IMR-90 (cell line): ENCODE results near the gene MARF1. TPM values are rescaled to one million over a fixed set of nuclear protein-coding genes. Genes with fewer than 3 reads are reported as not detected.

Experiments
- ATAC-seq: fragments of 200-7000 bp; cut with Tn5 transposase; 2 replicates; pipeline ENCODE4 v1.9.1; 2020; ENCODE audit warnings: low read depth, mild to moderate bottlenecking, moderate library complexity
- BruUV-seq: library from RNA; stranded (reverse); fragments of 400-500 nt; replicated peaks from 2 replicates; lab custom pipeline; 2021; lab: Mats Ljungman, UMichigan
- CTCF ChIA-PET: fragments of 300-600 bp; formaldehyde crosslinking; extraction: SDS; loops from one replicate; lab custom pipeline; 2021; ENCODE audit warnings: antibody characterized with exemption; lab: Yijun Ruan, JAX
- POLR2A ChIA-PET: fragments of 300-600 bp; sonication (Branson Sonifier 250); formaldehyde crosslinking; loops from one replicate; lab custom pipeline; 2022; ENCODE audit warnings: antibody characterized with exemption; ENCODE audit not compliant: unreplicated experiment; lab: Charles Lee
- DNase-seq: peaks from one replicate; pipeline ENCODE4 v3.0.0; 2013
- H2AFZ ChIP-seq: replicated peaks from 2 replicates; pipeline ENCODE3; 2013; ENCODE audit warnings: low read length, mild to moderate bottlenecking; ENCODE audit not compliant: poor library complexity
- H2AK5ac ChIP-seq: 2 replicates; pipeline ENCODE4 v1.6.1; 2013; ENCODE audit warnings: low read depth, low read length, inconsistent platforms
- H2AK9ac ChIP-seq: replicated peaks from 2 replicates; pipeline ENCODE3; 2013; ENCODE audit warnings: mild to moderate bottlenecking, low read depth, low read length, moderate library complexity; ENCODE audit not compliant: poor library complexity
- H2BK120ac ChIP-seq: 2 replicates; pipeline ENCODE4 v1.6.1; 2013; ENCODE audit warnings: low read depth, low read length, inconsistent platforms
- H2BK15ac ChIP-seq: 3 replicates; pipeline ENCODE4 v1.6.1; 2013; ENCODE audit warnings: low read depth, low read length, inconsistent platforms
- H2BK20ac ChIP-seq: 2 replicates; pipeline ENCODE4 v1.6.1; 2013; ENCODE audit warnings: low read depth, mild to moderate bottlenecking, inconsistent platforms, low read length, moderate library complexity
- H2BK5ac ChIP-seq: 2 replicates; pipeline ENCODE4 v1.6.1; 2013; ENCODE audit warnings: mild to moderate bottlenecking, low read depth, low read length, inconsistent platforms; ENCODE audit not compliant: poor library complexity, severe bottlenecking
- H3K14ac ChIP-seq: replicated peaks from 2 replicates; pipeline ENCODE4 v1.6.1; 2013; ENCODE audit warnings: low read depth, low read length, inconsistent platforms
- H3K18ac ChIP-seq: 2 replicates; pipeline ENCODE4 v1.6.1; 2013; ENCODE audit warnings: low read depth, low read length, control low read depth
- H3K23ac ChIP-seq: 2 replicates; pipeline ENCODE4 v1.6.1; 2013; ENCODE audit warnings: low read depth, low read length, inconsistent platforms
- H3K27ac ChIP-seq: 2 replicates; pipeline ENCODE4 v1.5.1; 2013; ENCODE audit warnings: mild to moderate bottlenecking, control low read depth, low read length; ENCODE audit not compliant: insufficient read depth
- H3K27me3 ChIP-seq: 2 replicates; pipeline ENCODE4 v1.6.1; 2013; ENCODE audit warnings: low read length; ENCODE audit not compliant: control insufficient read depth, insufficient read depth
- H3K36me3 ChIP-seq: 2 replicates; pipeline ENCODE4 v1.6.1; 2013; ENCODE audit warnings: low read length, mixed read lengths; ENCODE audit not compliant: control insufficient read depth, insufficient read depth
- H3K4ac ChIP-seq: 2 replicates; pipeline ENCODE4 v1.6.1; 2013; ENCODE audit warnings: low read depth, low read length, inconsistent platforms
- H3K4me1 ChIP-seq: 2 replicates; pipeline ENCODE4 v1.6.1; 2013; ENCODE audit warnings: low read length, mixed read lengths; ENCODE audit not compliant: control insufficient read depth, insufficient read depth
- H3K4me2 ChIP-seq: 2 replicates; pipeline ENCODE4 v1.6.1; 2013; ENCODE audit warnings: low read depth, mild to moderate bottlenecking, control low read depth, low read length, moderate library complexity
- H3K4me3 ChIP-seq: 2 replicates; pipeline ENCODE4 v1.5.1; 2013; ENCODE audit warnings: low read depth, mild to moderate bottlenecking, control low read depth, low read length, moderate library complexity; ENCODE audit not compliant: insufficient read depth
- H3K56ac ChIP-seq: 2 replicates; pipeline ENCODE4 v1.6.1; 2013; ENCODE audit warnings: low read length, inconsistent platforms; ENCODE audit not compliant: insufficient read depth; ENCODE audit errors: extremely low read depth
- H3K79me1 ChIP-seq, 2 experiments: 2 replicates each; pipeline ENCODE4 v1.6.1; 2013; ENCODE audit warnings: low read length in 2 of 2, inconsistent platforms in 1 of 2, low read depth in 1 of 2
- H3K9ac ChIP-seq: 2 replicates; pipeline ENCODE4 v1.6.1; 2013; ENCODE audit warnings: low read depth, low read length, control low read depth
- H3K9me1 ChIP-seq: 2 replicates; pipeline ENCODE4 v1.6.1; 2013; ENCODE audit warnings: low read length, inconsistent platforms; ENCODE audit not compliant: insufficient read depth
- H3K9me3 ChIP-seq: 2 replicates; pipeline ENCODE4 v1.6.1; 2013; ENCODE audit warnings: low read length; ENCODE audit not compliant: control insufficient read depth, insufficient read depth
- H4K20me1 ChIP-seq: 2 replicates; pipeline ENCODE4 v1.6.1; 2013; ENCODE audit warnings: low read length, inconsistent platforms; ENCODE audit not compliant: insufficient read depth
- H4K5ac ChIP-seq: 2 replicates; pipeline ENCODE4 v1.6.1; 2013; ENCODE audit warnings: mild to moderate bottlenecking, low read depth, low read length, control low read depth
- H4K8ac ChIP-seq, 2 experiments: 2 replicates each; pipeline ENCODE4 v1.6.1; 2013; ENCODE audit warnings: low read depth in 2 of 2, low read length in 2 of 2, control low read depth in 1 of 2, inconsistent platforms in 1 of 2
- H4K91ac ChIP-seq: 2 replicates; pipeline ENCODE4 v1.6.1; 2013; ENCODE audit warnings: low read depth, low read length, inconsistent platforms; ENCODE audit not compliant: insufficient read depth
- MAFK ChIP-seq: IDR thresholded peaks from 2 replicates; pipeline ENCODE4 v1.6.1; 2012; ENCODE audit warnings: low read depth, low read length, improper control_type of control experiment
- RCOR1 ChIP-seq: IDR thresholded peaks from 2 replicates; pipeline ENCODE4 v1.6.1; 2012; ENCODE audit warnings: mild to moderate bottlenecking, low read length, improper control_type of control experiment; ENCODE audit not compliant: insufficient replicate concordance
- WGBS, 2 experiments: methylation state at CpG; one replicate each; pipeline versions ENCODE4 v1.1.5 to v1.1.7; 2013; ENCODE audit warnings: missing lambda C conversion rate in 2 of 2; ENCODE audit not compliant: insufficient read length in 1 of 2; ENCODE audit errors: extremely low coverage in 2 of 2; 5-methylcytosine and 5-hydroxymethylcytosine counted together
- dilution Hi-C: fragments of 300-500 bp; cut with HindIII; formaldehyde crosslinking; loops from one replicate; pipeline ENCODE4 v1.14.3; 2018; ENCODE audit warnings: low sequenced_read_pairs; ENCODE audit not compliant: unreplicated experiment
- in situ Hi-C: fragments of 300-500 bp; cut with MboI; formaldehyde crosslinking; loops from 3 replicates; pipeline ENCODE4 v1.14.3; 2019; ENCODE audit warnings: low sequenced_read_pairs, inconsistent platforms, mixed read lengths
- intact Hi-C: fragments of 100-400 bp; cut with micrococcal nuclease; formaldehyde crosslinking; loops from 2 replicates; pipeline ENCODE4 v1.10.0; 2022
- polyA plus RNA-seq, 3 experiments: library from polyadenylated mRNA; depleted of rRNA; stranded (reverse); fragments of >200 nt; gene quantifications; 2 replicates each; pipeline ENCODE4 v1.2.3, GENCODE V29; 2012; ENCODE audit warnings: low replicate concordance in 1 of 3
- total RNA-seq: library from RNA; depleted of rRNA; stranded (reverse); fragments of >200 nt; gene quantifications from 2 replicates; pipeline ENCODE4 v1.2.3, GENCODE V29; 2012
- TF ChIP-seq, protein P1 (sequence below): conservative IDR thresholded peaks from 2 replicates; pipeline ENCODE4 v1.5.1; 2012; ENCODE audit warnings: mild to moderate bottlenecking, low read depth, low read length, improper control_type of control experiment

MARF1 gene
- total and polyA plus RNA-seq, 2 of the 4 experiments (the other 2 are of a cell fraction): 9.0 to 12.9 TPM

DNA sequence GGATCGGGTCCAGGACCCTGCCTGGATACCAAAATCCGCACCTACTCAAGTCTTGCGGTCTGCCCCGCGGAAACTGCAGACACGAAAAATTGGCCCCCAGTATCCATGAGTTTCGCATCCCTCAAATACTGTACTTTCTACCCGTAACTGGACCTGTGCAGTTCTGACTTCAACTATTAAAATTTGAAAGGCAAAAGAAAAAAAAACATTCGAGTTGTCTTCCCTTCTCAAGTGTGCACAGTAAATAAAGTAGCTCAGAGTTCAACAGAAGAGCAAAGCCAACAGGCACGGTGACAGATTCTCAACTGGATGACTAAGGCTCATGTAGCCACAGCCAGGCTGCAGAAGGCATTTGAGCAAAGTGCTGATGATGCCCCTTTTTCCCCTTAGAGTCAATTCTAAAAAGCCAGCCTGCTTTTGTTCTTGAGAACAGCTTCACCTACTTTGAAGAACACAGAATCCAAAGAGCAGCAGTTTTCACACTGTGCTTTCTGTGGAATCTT, 32.5 kb downstream of the MARF1 start:
- 88% methylated on average over 10 of the region's 10 CpGs; no CpG with 5 or more reads in 1 of the 2 experiments for WGBS, 2 experiments
- dilution Hi-C loops: no loop called here
- H4K5ac ChIP-seq: no peak overlapping the region
- no peak overlapping the region for H3K4me3 ChIP-seq
- no peak overlapping the region for H2AK9ac ChIP-seq
- no peak overlapping the region for H3K27ac ChIP-seq
- peaks cover 16% of the 10 kb centered on the region for H3K9me1 ChIP-seq
- no peak overlapping the region for H4K8ac ChIP-seq
- no peak overlapping the region for H4K91ac ChIP-seq
- no peak overlapping the region for H3K4me2 ChIP-seq
- peak; percentile 49 for TF ChIP-seq MAFK
- TF ChIP-seq, protein P1, sequence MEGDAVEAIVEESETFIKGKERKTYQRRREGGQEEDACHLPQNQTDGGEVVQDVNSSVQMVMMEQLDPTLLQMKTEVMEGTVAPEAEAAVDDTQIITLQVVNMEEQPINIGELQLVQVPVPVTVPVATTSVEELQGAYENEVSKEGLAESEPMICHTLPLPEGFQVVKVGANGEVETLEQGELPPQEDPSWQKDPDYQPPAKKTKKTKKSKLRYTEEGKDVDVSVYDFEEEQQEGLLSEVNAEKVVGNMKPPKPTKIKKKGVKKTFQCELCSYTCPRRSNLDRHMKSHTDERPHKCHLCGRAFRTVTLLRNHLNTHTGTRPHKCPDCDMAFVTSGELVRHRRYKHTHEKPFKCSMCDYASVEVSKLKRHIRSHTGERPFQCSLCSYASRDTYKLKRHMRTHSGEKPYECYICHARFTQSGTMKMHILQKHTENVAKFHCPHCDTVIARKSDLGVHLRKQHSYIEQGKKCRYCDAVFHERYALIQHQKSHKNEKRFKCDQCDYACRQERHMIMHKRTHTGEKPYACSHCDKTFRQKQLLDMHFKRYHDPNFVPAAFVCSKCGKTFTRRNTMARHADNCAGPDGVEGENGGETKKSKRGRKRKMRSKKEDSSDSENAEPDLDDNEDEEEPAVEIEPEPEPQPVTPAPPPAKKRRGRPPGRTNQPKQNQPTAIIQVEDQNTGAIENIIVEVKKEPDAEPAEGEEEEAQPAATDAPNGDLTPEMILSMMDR: no peak
- TF ChIP-seq RCOR1: no peak
- no TSS peak for BruUV-seq
- ChIA-PET POLR2A (interaction anchor here (0.5 kb wide), 1 partner anchor 63 kb away, joined by 3 read pairs; no protein-coding TSS in a partner anchor), CTCF (no interaction called here)
- H3K36me3 ChIP-seq: peaks cover 50% of the 10 kb centered on the region
- H2BK5ac ChIP-seq: peak overlapping the region; percentile 1
- no peak overlapping the region for H2BK120ac ChIP-seq
- 0 out of 2 replicates have a peak overlapping the region, but pooled peaks have one; percentile 47 for H3K14ac ChIP-seq
- no peak overlapping the region for H3K9ac ChIP-seq
- no peak overlapping the region for H3K56ac ChIP-seq
- peaks cover 0 to 29% of the 10 kb centered on the region in 2 experiments; a peak in 2 of 4 replicates for H3K79me1 ChIP-seq
- H3K18ac ChIP-seq: no peak overlapping the region
- H3K27me3 ChIP-seq: no peaks in the 10 kb centered on the region
- 0 out of 2 replicates have a peak overlapping the region, but pooled peaks have one; percentile 22 for H3K4ac ChIP-seq
- H2BK15ac ChIP-seq: no peak overlapping the region
- H2AK5ac ChIP-seq: no peak overlapping the region
- H3K9me3 ChIP-seq: no peaks in the 10 kb centered on the region
- intact Hi-C loops: no loop called here
- ATAC-seq (0 out of 2 replicates have a peak, but pooled peaks have one; percentile 39), DNase-seq (peak; percentile 37)
- H4K20me1 ChIP-seq: peaks cover 4% of the 10 kb centered on the region; the same call in 1 of the 2 replicates
- H2AFZ ChIP-seq: no peak overlapping the region
- peaks cover 10% of the 10 kb centered on the region for H3K4me1 ChIP-seq
- no peak overlapping the region for H3K23ac ChIP-seq
- in situ Hi-C loops: no loop called here
- no peak overlapping the region for H2BK20ac ChIP-seq
